K562 (cell line): ENCODE results near the gene F12. TPM values are rescaled to one million over a fixed set of nuclear protein-coding genes. Genes with fewer than 3 reads are reported as not detected.

Experiments
- ATAC-seq: fragments of 200-7000 bp; cut with Tn5 transposase; 3 replicates; pipeline ENCODE4 v1.9.1; 2020; ENCODE audit warnings: moderate library complexity
- BruUV-seq: library from RNA; stranded (reverse); fragments of 400-500 nt; replicated peaks from 2 replicates; lab custom pipeline; 2021; lab: Mats Ljungman, UMichigan
- CTCF ChIA-PET: fragments of 300-600 bp; formaldehyde crosslinking; extraction: SDS; loops from one replicate; lab custom pipeline; 2021; ENCODE audit warnings: low intra/inter-chr PET ratio; lab: Yijun Ruan, JAX
- POLR2A ChIA-PET: fragments of 300-600, 350-650 bp; sonication (Branson Sonifier 250); formaldehyde crosslinking; extraction: SDS; loops from one replicate; lab custom pipeline; 2021; ENCODE audit warnings: antibody characterized with exemption, inconsistent platforms; lab: Yijun Ruan, JAX
- DNase-seq, 4 experiments: peaks; one replicate each; pipeline versions ENCODE4 v3.0.0 to v3.0.0-alpha.2; 2011 to 2018; ENCODE audit warnings: low spot score in 3 of 4, mixed read lengths in 3 of 4; ENCODE audit errors: extremely low read depth in 1 of 4
- FAIRE-seq: peaks from 2 replicates; lab custom pipeline; 2011; peaks lifted over from hg19 to GRCh38; lab: Jason Lieb, UNC
- H2AFZ ChIP-seq: 2 replicates; pipeline ENCODE4 v1.6.0; 2011; ENCODE audit warnings: low read depth, low read length, control low read depth, inconsistent platforms
- H3K27ac ChIP-seq: fragments of 200-600 bp; 3 replicates; pipeline ENCODE4 v1.8.0; 2011; ENCODE audit warnings: low read depth, mild to moderate bottlenecking, control low read depth, inconsistent platforms, low read length, moderate library complexity, mixed read lengths; ENCODE audit errors: extremely low read depth
- H3K27me3 ChIP-seq, 2 experiments: fragments of 300-600 bp in 1 of 2; 2 replicates in 1 of 2; 3 replicates in 1 of 2; pipeline versions ENCODE4 v1.6.0 to v1.8.0; 2011; ENCODE audit warnings: inconsistent platforms in 2 of 2, low read length in 2 of 2, mild to moderate bottlenecking in 1 of 2, mixed read lengths in 1 of 2, moderate library complexity in 1 of 2; ENCODE audit not compliant: control insufficient read depth in 2 of 2, insufficient read depth in 2 of 2
- H3K36me3 ChIP-seq: fragments of 300-600 bp; 3 replicates; pipeline ENCODE4 v1.8.0; 2011; ENCODE audit warnings: mild to moderate bottlenecking, low read length, inconsistent platforms; ENCODE audit not compliant: control insufficient read depth, insufficient read depth
- H3K4me1 ChIP-seq, 2 experiments: fragments of 200-600 bp in 1 of 2; replicated peaks in 1 of 2; 2 replicates in 1 of 2; 3 replicates in 1 of 2; pipeline versions ENCODE4 v1.5.1 to v1.8.0; 2011; ENCODE audit warnings: inconsistent platforms in 2 of 2, low read length in 2 of 2, mild to moderate bottlenecking in 1 of 2, mixed read lengths in 1 of 2, moderate library complexity in 1 of 2; ENCODE audit not compliant: control insufficient read depth in 2 of 2, insufficient read depth in 2 of 2
- H3K4me2 ChIP-seq: 2 replicates; pipeline ENCODE4 v1.6.1; 2011; ENCODE audit warnings: low read length, control low read depth, inconsistent platforms, mixed read lengths; ENCODE audit not compliant: insufficient read depth
- H3K4me3 ChIP-seq: fragments of 200-600 bp; sonication (generic), shearing (Covaris generic); 2 replicates; pipeline ENCODE4 v1.5.1; 2016; ENCODE audit warnings: control low read depth, inconsistent platforms
- H3K79me2 ChIP-seq: fragments of 200-600 bp; 3 replicates; pipeline ENCODE4 v1.8.0; 2011; ENCODE audit warnings: low read length, inconsistent platforms; ENCODE audit not compliant: control insufficient read depth, insufficient read depth
- H3K9ac ChIP-seq, 2 experiments: 2 replicates each; pipeline versions ENCODE4 v1.6.0 to v1.6.1; 2011; ENCODE audit warnings: low read depth in 2 of 2, low read length in 2 of 2, control low read depth in 1 of 2, inconsistent platforms in 1 of 2, mild to moderate bottlenecking in 1 of 2, mixed read lengths in 1 of 2; ENCODE audit not compliant: insufficient read depth in 1 of 2
- H3K9me1 ChIP-seq: one replicate; pipeline ENCODE4 v1.6.0; 2011; ENCODE audit warnings: inconsistent platforms, mild to moderate bottlenecking, low read length, moderate library complexity; ENCODE audit not compliant: control insufficient read depth, insufficient read depth
- H3K9me3 ChIP-seq: replicated peaks from 2 replicates; pipeline ENCODE4 v1.5.1; 2011; ENCODE audit warnings: low read depth, low read length, inconsistent platforms; ENCODE audit not compliant: control insufficient read depth, insufficient read depth
- H4K20me1 ChIP-seq: replicated peaks from 2 replicates; pipeline ENCODE4 v1.6.1; 2011; ENCODE audit warnings: low read length, inconsistent platforms, mixed read lengths; ENCODE audit not compliant: control insufficient read depth, insufficient read depth
- EWSR1 ChIP-seq: fragments of 450-650 bp; IDR thresholded peaks from 2 replicates; pipeline ENCODE4 v1.6.1; 2018; ENCODE audit warnings: borderline replicate concordance, mild to moderate bottlenecking, low read depth, moderate library complexity; ENCODE audit not compliant: partially characterized antibody
- GABPB1 ChIP-seq: sonication (generic); formaldehyde crosslinking; IDR thresholded peaks from 2 replicates; pipeline ENCODE4 v1.8.0; 2022; ENCODE audit warnings: mild to moderate bottlenecking, missing genetic modification reagents
- IRF2 ChIP-seq: sonication (generic); formaldehyde crosslinking; IDR thresholded peaks from 2 replicates; pipeline ENCODE4 v1.8.1; 2022; ENCODE audit warnings: mild to moderate bottlenecking, missing genetic modification reagents
- KLF16 ChIP-seq: IDR thresholded peaks from 2 replicates; pipeline ENCODE4 v1.6.1; 2016; ENCODE audit warnings: antibody characterized with exemption
- MCM3 ChIP-seq: fragments of 450-650 bp; IDR thresholded peaks from 2 replicates; pipeline ENCODE4 v1.6.1; 2016
- NCOA1 ChIP-seq: fragments of 450-650 bp; IDR thresholded peaks from 2 replicates; pipeline ENCODE4 v1.6.1; 2016; ENCODE audit warnings: low read depth
- ZNF561 ChIP-seq: fragments of 450-650 bp; formaldehyde crosslinking; conservative IDR thresholded peaks from 2 replicates; pipeline ENCODE4 v1.4.0; 2020; ENCODE audit warnings: mild to moderate bottlenecking, moderate library complexity
- ZNF766 ChIP-seq: fragments of 200-800 bp; sonication (Bioruptor generic); conservative IDR thresholded peaks from 2 replicates; pipeline ENCODE4 v1.6.1; 2016; ENCODE audit warnings: missing genetic modification characterization, missing compliant biosample characterization
- WGBS: fragments of 100-300 bp; shearing (Covaris generic); methylation state at CpG from one replicate; pipeline ENCODE4 v1.1.6; 2016; ENCODE audit warnings: low coverage, mixed read lengths; ENCODE audit not compliant: insufficient coverage; ENCODE audit errors: missing lambda C conversion rate; 5-methylcytosine and 5-hydroxymethylcytosine counted together
- in situ Hi-C: fragments of 300-500 bp; cut with MboI; formaldehyde crosslinking; loops from 4 replicates; pipeline ENCODE4 v1.15.0; 2018; ENCODE audit warnings: inconsistent platforms, mixed read lengths
- intact Hi-C: fragments of 100-400 bp; cut with micrococcal nuclease; formaldehyde crosslinking; loops from 2 replicates; pipeline ENCODE4 v1.14.2; 2022
- polyA plus RNA-seq, 8 experiments: library from polyadenylated mRNA; depleted of rRNA in 4 of 8; stranded (reverse) in 5 of 8; unstranded in 3 of 8; fragments of >200 nt; fragmentation: Nextera tagmentation in 2 of 8; fragmentation: Illumina TruSeq in 1 of 8; extraction: Ambion mirVana in 2 of 8; extraction: Trizol in 1 of 8; gene quantifications; 2 replicates each; pipeline versions ENCODE4 v1.2.1 to v1.2.3, GENCODE V29; 2011 to 2014; ENCODE audit warnings: inconsistent platforms in 1 of 8, missing spikeins in 1 of 8
- total RNA-seq, 7 experiments: library from RNA; depleted of rRNA in 6 of 7; stranded (reverse); fragments of >200 nt in 6 of 7; fragmentation: Illumina TruSeq in 2 of 7; extraction: Trizol in 2 of 7; gene quantifications; 2 replicates each; pipeline versions ENCODE4 v1.2.1 to v1.2.3, GENCODE V29; 2011 to 2021; ENCODE audit warnings: low replicate concordance in 1 of 7
- TF ChIP-seq, protein P1 (sequence below): IDR thresholded peaks from 2 replicates; pipeline ENCODE4 v1.6.1; 2011; ENCODE audit warnings: borderline replicate concordance, low read depth, mild to moderate bottlenecking, moderate library complexity, low read length; ENCODE audit not compliant: insufficient read depth, poor library complexity, severe bottlenecking
- TF ChIP-seq, protein P2 (sequence below): fragments of 250-450 bp; sonication (Bioruptor Pico); IDR thresholded peaks from 2 replicates; pipeline ENCODE4 v1.5.0; 2020; ENCODE audit warnings: mild to moderate bottlenecking, borderline replicate concordance
- TF ChIP-seq, protein P3 (sequence below): fragments of 450-650 bp; IDR thresholded peaks from 2 replicates; pipeline ENCODE4 v1.6.1; 2016; ENCODE audit warnings: low read depth, mild to moderate bottlenecking, moderate library complexity

F12 gene
- total and polyA plus RNA-seq, 9 of the 15 experiments (the other 6 are each of a cell fraction or from before 2014, with no cell fraction given), result 0.59 to 18.3 (median 3.6) TPM

GRCh38 chr5:177388521-177389052 lies 20.8 kb downstream of the F12 start:
- Histone ChIP-seq H3K4me2 (no peak overlapping the region), H3K9me3 (no peaks in the 10 kb centered on the region), H3K36me3 (no peaks in the 10 kb centered on the region), H3K9me1 (no peaks in the 10 kb centered on the region), H2AFZ (no peak overlapping the region), H3K9ac (no peak overlapping the region), H3K27ac (no peak overlapping the region), H4K20me1 (no peaks in the 10 kb centered on the region), H3K4me1 (peaks cover 7 to 16% of the 10 kb centered on the region in 2 experiments; a peak in 3 of 5 replicates), H3K4me3 (no peak overlapping the region), H3K27me3 (peaks cover 0 to 12% of the 10 kb centered on the region in 2 experiments; a peak in 2 of 5 replicates), H3K79me2 (no peaks in the 10 kb centered on the region)
- in situ Hi-C loops (no loop called here), intact Hi-C loops (no loop called here)
- TF ChIP-seq EWSR1 (no peak), NCOA1 (no peak), MCM3 (no peak), GABPB1 (no peak), ZNF766 (CRISPR knock-in tag) (no peak), KLF16 (no peak), ZNF561 (CRISPR knock-in tag) (no peak), IRF2 (CRISPR knock-in tag) (no peak)
- TF ChIP-seq, protein P1, sequence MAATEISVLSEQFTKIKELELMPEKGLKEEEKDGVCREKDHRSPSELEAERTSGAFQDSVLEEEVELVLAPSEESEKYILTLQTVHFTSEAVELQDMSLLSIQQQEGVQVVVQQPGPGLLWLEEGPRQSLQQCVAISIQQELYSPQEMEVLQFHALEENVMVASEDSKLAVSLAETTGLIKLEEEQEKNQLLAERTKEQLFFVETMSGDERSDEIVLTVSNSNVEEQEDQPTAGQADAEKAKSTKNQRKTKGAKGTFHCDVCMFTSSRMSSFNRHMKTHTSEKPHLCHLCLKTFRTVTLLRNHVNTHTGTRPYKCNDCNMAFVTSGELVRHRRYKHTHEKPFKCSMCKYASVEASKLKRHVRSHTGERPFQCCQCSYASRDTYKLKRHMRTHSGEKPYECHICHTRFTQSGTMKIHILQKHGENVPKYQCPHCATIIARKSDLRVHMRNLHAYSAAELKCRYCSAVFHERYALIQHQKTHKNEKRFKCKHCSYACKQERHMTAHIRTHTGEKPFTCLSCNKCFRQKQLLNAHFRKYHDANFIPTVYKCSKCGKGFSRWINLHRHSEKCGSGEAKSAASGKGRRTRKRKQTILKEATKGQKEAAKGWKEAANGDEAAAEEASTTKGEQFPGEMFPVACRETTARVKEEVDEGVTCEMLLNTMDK, result no peak
- TF ChIP-seq, protein P2, sequence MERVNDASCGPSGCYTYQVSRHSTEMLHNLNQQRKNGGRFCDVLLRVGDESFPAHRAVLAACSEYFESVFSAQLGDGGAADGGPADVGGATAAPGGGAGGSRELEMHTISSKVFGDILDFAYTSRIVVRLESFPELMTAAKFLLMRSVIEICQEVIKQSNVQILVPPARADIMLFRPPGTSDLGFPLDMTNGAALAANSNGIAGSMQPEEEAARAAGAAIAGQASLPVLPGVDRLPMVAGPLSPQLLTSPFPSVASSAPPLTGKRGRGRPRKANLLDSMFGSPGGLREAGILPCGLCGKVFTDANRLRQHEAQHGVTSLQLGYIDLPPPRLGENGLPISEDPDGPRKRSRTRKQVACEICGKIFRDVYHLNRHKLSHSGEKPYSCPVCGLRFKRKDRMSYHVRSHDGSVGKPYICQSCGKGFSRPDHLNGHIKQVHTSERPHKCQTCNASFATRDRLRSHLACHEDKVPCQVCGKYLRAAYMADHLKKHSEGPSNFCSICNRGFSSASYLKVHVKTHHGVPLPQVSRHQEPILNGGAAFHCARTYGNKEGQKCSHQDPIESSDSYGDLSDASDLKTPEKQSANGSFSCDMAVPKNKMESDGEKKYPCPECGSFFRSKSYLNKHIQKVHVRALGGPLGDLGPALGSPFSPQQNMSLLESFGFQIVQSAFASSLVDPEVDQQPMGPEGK, result no peak
- TF ChIP-seq, protein P3, sequence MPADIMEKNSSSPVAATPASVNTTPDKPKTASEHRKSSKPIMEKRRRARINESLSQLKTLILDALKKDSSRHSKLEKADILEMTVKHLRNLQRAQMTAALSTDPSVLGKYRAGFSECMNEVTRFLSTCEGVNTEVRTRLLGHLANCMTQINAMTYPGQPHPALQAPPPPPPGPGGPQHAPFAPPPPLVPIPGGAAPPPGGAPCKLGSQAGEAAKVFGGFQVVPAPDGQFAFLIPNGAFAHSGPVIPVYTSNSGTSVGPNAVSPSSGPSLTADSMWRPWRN, result no peak
- ChIA-PET POLR2A (interaction anchor here (0.5 to 1.8 kb wide), 2 partner anchors 45 to 48 kb away, joined by 3 to 5 read pairs; no protein-coding TSS in a partner anchor), CTCF (interaction anchor here (4.6 kb wide), 1 partner anchor 67 kb away, joined by 78 read pairs; no protein-coding TSS in a partner anchor)
- ATAC-seq (no peak), FAIRE-seq (no peak), DNase-seq (no peak)
- no TSS peak for BruUV-seq
- whole genome bisulfite sequencing, result 55% methylated on average over 10 of the region's 10 CpGs
